ENCODE data around the gene DCAF16. TPM values are rescaled to one million over a fixed set of nuclear protein-coding genes. Genes with fewer than 3 reads are reported as not detected.

Gene DCAF16
- total RNA-seq, 2 donors from 2014 or later, result 15.4 to 21.2 TPM

DNA sequence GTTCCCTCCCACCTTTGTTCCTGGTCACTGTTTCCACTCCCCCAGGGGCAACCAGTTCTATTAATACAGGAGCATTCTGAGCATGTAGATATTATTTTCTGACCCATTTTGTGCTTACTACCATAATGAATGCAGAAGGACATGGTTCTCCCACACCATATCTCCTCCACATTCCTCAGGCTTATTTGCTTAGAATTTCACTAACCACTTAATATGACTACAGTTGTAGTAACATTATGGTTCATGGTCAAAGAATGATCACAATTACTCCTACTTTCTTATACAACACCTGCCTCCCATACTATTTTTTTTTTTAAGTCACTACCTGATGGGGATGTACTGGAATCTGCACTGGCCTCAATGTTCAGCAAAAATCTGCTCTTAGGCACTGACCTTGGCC, 21.6 kb downstream of the DCAF16 start:
- ATAC-seq (no peak), DNase-seq (no peak)
- intact Hi-C loops (cut with DNase I), result no loop called here

DNA sequence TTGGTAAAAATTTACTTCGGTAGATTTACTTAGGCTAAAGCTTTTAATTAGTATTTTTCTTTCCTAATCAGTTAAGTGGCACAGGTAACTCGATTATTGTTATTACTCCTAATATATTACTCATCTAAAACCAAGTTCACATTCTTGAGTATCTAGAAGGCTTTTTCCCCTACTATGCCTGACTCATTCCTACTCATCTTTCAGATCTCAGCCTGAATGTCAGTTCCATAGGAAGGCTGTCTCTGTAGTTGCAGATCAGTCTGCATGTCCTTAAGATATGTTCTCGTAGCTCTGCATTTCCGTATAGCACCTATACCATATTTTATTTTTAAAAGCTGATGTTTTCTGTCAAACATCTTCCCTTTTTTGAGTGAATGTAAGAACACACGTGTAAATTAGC, 23.2 kb downstream of the DCAF16 start:
- DNase-seq, result no peak
- ATAC-seq, result no peak
- intact Hi-C loops (cut with DNase I), result no loop called here

DNA sequence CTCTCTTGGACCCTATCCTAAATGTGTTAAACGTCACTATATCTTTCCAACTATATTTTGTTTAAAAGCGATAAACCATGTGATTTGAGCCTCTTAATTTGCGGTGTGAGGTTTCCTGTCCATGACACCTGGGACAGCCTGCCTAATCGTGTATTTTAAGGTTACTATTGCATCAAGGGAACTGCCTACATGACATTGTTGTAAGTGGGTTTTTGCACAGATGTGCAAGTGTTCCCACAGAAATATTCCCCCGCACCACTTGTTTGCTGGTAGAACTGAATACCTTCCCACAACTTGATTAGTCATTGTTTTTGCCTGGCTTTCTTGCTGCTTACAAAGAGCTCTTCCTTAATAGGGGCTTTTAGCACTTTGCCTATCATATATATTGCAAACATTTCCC, 24.0 kb downstream of the DCAF16 start:
- no peak for ATAC-seq
- intact Hi-C loops (cut with DNase I), result no loop called here
- no peak for DNase-seq

DNA sequence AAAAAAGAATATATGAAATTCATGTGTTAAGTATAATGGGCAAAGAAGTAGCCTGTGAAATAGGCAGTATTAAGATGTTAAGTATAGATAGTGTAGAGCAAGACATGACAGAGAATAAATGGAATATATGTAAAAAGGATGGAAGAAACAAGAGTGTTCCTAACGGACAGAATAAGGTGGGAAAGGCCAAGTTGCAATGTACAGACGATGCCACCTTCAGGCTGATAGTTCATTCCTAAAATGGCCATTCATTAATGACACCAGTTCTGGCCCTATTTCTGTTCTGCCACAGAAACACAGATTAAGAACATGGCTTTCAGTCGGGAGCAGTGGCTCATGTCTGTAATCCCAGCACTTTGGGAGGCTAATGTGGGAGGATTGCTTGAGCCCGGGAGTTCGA, 24.7 kb downstream of the DCAF16 start:
- ATAC-seq (no peak), DNase-seq (no peak)
- intact Hi-C loops (cut with DNase I), result no loop called here

DNA sequence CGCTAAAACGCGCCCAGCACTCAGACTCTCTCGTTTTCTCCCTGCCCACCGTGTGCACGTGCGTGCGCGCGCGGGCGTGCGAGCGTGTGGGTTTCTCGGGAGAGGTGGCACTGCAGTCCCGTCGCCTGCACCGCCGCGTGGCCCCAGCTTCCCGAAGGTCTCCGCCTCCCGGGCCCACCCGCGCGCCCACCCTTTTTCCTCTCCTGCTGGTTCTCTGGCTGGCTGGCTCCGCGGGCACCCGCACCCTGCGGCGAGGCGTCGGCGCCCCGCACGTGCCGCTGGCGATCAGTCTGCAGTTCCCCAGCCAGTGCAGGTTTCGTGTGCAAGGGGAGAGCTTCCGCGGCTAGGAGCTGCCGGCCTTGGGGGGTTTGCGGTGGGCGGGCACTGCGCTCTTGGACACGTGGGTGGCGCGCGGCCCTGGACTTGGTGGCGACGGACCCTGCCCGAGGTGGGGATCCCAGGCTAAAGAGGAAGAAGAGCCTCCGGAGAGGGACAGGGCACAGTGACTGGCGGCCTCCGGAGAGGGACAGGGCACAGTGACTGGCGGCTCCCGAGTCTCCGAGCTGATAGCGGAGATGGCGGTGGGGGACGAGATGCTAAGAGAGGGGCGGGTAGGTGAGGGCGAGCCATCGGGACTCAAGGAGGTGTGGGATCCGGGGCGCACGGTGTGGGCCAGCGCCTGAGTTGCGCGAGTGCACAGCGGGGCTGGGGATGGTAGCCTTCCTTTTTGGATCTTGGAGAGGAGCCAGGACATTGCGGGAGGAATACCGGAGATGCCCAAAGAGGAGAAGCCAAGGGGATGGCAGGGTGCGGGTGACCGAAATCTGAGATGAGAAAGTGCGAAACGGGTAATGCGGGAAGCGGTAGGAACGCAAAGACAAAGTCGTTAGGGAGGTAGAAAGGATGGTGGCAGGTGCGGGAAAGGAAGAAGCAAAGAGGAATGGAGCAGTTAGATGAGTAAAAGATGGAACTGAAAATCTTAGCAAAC, 29.0 kb downstream of the DCAF16 start, which contains the start of gene FAM184B:
FAM184B (minus strand) TSS at position 322 of the 988 bp plus-strand sequence. CDS start 322 bp downstream, outside the sequence.
- intact Hi-C loops (cut with DNase I), result no loop called here
- peak; percentile 59 to 68 for ATAC-seq

DNA sequence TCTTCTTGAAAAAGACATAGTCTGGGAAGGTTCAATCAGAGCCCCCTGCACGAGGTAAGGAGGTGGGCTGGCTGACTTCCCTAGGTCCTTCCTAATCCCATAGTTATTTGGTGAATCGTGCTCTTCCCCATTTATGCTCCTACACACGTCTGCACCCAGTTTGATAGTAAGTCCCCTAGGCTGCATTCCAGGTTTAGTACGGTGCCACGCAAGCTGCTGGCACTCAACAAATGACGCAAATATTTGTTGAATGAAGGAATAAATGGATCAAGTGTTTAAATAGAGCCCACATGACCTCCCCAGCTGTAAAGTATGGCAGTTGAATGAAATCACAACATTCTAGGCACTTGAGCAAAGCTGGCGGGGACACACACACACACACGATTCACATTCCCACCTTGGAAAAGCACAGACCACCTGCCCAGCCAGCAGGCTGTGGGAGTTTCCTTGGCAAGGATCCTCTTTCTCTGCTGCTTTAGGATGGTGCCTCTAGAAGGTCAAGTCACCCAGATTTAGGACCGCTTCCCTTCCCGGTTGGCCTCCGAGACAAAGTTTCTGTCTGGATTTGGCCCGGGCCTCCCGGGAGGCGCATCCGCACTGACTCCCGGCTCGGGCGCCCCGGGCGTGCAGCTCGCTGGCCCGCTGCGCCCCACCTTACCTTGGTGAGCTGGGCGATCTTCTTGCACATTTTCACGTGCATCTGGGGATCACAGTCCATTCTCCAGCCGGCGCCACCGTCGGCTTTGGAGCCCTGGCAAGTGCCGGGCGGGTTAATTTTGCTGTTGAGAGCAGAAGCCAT, 29.9 kb downstream of the DCAF16 start:
- peak in 1 of 2 donors; percentile 27 for ATAC-seq

More for the DNA sequence above, 29.0 kb downstream of the DCAF16 start, which contains the start of gene FAM184B:
- DNase-seq, result no peak

DNA sequence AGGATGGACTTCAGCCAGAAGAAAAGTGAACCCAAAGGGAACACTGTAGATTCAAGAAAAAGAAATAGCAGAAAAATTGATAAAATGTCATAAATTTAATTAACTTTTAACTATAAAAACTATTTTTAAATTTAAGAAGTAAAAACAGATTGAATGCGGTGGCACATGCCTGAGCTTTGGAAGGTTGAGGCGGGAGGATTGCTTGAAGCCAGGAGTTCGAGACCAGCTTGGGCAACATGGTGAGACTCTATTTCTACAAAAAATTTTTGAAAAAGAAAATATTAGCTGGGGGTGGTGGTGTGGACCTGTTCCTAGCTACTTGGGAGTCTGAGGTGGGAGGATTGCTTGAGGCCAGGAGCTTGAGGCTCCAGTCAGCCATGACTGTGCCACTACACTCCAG, 32.1 kb downstream of the DCAF16 start:
- intact Hi-C loops (cut with DNase I), result no loop called here
- no peak for DNase-seq
- ATAC-seq, result no peak

More for the DNA sequence above, 29.9 kb downstream of the DCAF16 start:
- no peak for DNase-seq
- intact Hi-C loops (cut with DNase I), result no loop called here

DNA sequence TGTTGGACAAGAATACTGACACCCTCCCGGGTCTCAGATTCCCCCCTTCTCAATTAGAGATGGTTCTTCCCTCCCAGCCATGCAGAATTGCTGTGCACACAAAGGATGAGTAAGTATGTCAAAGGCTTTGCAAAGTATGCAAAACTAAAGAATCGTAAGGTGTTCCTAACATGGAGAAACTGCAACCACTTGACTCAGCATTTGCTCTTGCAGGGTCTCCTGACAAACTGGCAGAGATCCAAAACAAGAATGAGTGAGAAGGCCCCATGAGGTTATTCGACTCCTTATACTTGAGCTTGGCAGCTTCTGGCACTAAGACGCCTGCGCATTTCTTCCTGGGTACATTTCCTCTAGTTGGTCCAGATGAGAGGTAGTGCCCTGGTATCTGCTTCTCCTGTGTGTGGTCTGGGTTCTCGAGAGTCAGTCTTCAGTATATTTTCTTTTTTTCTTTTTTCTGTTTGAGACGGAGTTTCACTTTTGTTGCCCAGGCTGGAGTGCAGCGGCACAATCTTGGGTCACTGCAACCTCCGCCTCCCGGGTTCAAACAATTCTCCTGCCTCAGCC, 37.3 kb downstream of the DCAF16 start:
- ATAC-seq (no peak), DNase-seq (no peak)
- intact Hi-C loops (cut with DNase I), result no loop called here

DNA sequence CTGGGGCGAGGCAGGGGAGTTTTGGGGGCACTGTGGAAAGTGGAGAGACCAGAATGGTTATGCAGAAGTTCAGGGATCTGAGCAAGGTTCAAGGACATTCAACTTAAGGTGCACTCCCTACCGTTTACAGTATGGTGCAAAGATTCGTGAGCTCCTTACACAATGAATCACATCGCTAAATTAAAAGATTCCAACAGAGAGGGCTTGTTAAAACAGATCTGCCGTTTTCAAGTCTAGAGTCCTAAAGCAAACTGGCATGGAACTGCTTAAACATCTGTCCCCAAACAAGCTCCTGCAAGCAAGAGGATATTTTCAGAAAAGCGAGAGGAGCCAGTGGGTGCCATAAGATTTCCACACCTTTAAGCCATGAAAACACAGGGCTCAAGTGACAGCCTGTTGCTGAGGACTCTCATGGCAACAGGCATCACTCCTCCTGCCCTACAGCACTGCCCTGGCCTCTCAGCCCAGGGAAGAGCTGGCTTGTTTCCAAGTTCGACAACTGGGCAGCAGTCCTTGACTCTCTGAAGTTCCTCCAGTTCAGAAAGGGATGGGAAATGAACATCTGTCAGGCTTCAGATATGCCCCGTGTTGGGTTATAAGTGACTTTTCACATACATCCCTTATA, 39.2 kb downstream of the DCAF16 start:
- ATAC-seq, result no peak

DNA sequence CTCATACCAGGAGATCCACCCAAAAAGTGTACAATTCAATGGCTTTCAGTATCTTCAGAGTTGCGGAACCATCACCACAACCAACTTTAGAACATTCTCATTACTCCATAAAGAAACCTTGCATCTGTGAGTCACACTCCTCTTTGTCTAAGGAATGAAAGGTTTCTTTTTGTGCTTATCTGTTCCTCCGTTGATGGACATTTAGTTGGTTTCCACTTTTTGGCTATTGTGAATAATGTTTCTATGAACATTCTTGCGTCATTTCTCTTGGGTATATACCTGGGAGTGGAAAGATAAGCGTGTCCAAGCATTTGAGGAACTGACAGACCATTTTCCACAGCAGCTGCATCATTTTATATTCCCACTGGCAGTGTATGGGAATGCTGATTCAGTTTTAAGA, 39.7 kb downstream of the DCAF16 start:
- ATAC-seq (no peak), DNase-seq (no peak)
- intact Hi-C loops (cut with DNase I), result no loop called here

More for the DNA sequence above, 39.2 kb downstream of the DCAF16 start:
- intact Hi-C loops (cut with DNase I), result no loop called here
- no peak for DNase-seq

DNA sequence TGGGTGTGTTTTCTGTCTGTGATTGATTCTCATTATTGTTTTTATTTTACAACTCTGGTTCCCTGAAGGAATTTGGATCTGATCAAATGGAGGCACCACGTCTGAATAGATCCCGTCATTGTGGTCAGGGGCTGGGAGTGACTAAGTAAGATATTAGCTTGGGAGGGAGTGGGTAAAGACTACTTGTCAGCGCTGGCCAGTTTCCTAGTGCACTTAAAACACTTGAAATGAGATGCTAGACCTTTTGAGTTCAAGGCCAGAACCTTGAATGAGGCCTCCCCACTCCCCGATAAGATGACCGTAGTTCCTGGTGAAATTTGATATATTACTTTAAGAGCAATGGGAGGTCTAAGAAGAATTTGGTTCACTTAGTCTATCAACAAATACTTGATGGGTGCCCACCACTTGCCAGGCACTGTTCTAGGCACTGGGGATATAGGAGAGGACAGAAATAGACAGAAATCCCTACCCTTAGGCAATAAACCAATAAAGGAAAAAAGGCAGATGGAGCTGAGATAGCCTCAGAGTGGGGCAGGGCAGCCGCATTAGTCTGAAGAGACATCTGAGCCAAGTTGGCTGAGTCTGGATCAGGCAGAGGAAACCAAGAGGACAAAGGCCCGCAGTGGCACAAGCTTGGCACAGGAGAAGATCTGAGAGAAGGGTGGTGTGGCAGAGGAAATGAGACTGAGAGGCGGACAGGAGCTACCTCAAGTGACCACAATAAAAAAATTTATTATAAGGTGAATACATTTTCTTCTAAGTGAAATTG, 41.0 kb downstream of the DCAF16 start:
- DNase-seq (no peak), ATAC-seq (no peak)
- intact Hi-C loops (cut with DNase I), result no loop called here

DNA sequence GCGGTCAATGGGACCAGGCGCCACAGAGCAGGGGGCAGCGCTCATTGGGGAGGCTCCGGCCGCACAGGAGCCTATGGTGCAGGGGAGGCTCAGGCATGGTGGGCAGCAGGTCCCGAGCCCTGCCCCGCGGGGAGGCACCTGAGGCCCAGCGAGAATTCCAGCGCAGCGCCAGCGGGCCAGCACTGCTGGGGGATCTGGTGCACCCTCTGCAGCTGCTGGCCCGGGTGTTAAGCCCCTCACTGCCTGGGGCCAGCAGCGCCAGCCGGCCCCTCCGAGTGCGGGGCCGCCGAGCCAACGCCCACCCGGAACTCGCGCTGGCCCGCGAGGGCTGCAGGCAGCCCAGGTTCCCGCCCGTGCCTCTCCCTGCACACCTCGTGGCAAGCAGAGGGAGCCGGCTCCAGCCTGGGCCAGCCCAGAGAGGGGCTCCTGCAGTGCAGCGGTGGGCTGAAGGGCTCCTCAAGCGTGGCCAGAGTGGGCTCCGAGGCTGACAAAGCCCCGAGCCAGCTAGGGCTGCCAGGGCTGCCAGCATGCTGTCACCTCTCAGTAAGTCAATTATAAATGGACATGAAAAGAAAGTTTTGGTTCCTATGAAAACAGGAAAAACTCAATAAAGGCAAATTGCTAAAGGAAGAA, 43.6 kb downstream of the DCAF16 start:
- ATAC-seq, result no peak
- intact Hi-C loops (cut with DNase I), result no loop called here
- DNase-seq, result no peak

DNA sequence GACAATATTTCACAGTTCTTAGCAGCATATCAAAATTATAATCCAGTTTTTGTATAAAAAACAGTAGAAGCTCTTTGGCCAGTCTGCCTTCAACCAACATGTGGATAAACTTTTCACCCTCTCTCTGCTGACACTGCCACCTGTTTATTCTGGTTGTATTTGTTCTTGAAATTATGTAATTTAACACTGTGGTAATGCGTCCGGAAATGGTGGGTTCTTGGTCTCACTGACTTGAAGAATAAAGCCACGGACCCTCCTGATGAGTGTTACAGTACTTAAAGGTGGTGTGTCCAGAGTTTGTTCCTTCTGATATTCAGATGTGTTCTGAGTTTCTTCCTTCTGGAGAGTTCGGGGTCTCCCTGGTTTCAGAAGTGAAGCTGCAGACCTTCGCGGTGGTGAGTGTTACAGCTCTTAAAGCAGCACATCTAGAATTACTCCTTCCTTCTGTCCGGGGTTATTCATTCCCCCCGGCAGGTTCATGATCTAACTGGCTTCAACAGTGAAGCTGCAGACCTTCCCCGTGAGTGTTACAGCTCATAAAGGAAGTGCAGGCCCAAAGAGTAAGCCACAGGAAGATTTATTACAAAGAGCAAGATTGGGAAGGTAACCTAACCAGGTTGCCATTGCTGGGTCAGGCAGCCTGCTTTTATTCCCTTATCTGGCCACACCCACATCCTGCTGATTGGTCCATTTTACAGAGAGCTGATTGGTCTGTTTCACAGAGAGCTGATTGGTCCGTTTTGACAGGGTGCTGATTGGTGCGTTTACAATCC, 44.9 kb downstream of the DCAF16 start:
- ATAC-seq, result no peak
- intact Hi-C loops (cut with DNase I), result no loop called here
- DNase-seq, result no peak

DNA sequence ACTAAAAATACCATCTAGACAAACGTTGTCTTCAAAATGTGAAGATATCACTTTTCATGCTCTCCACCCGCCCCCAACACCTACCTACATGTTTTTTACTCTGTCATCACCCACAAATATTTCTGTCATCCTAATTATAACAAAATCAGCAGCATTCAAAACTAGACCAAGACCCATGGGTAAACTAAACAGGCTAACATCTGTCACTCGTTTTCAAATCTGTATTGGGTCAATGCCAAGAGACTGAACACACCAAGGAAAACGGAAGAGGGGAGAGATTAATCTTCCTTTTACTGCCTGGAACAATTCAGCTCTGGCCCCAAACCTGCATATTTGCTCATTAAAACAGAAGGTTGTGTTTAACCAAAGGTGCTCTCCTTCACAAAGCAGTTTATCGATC, 46.6 kb downstream of the DCAF16 start:
- intact Hi-C loops (cut with DNase I), result no loop called here
- DNase-seq, result no peak
- ATAC-seq, result no peak

DNA sequence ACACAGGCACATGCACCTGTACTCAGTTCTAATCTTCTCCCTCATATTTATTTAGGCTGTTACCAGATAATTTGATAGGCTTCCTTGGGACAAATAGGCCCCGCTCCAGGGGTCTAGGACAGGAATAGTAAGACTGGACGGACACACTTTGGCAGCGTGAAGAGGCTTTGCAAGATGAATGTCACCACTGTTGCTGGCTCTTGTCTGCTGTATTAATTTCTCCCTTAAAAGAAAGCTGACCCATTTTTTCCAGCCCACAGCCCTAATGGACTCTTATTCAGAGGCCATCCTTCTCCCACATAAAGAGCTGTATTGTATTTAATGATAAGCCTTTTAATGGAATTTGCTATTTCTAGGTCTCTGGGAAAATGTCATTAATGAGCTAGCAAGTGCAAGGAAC, 47.1 kb downstream of the DCAF16 start:
- intact Hi-C loops (cut with DNase I), result no loop called here
- ATAC-seq (no peak), DNase-seq (no peak)

DNA sequence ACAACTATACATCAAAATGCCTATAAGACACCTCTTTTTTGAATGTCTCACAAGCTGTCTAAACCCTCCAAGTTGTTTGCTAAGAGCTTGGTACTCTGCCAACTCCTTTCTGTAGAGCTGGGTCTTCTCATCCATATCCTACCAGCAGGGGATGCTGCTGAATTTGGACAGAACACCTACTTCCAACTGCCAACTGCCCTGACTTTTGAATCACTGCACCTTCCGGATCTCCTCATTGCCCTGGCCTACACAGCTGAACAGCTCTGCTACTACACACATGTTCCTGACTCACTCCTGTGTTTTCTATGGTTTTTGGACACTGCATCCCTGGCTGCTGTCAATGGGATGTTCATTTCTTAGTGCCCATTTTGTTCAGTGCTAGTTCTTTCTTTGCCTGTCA, 47.8 kb downstream of the DCAF16 start:
- intact Hi-C loops (cut with DNase I), result no loop called here
- ATAC-seq (no peak), DNase-seq (no peak)

DNA sequence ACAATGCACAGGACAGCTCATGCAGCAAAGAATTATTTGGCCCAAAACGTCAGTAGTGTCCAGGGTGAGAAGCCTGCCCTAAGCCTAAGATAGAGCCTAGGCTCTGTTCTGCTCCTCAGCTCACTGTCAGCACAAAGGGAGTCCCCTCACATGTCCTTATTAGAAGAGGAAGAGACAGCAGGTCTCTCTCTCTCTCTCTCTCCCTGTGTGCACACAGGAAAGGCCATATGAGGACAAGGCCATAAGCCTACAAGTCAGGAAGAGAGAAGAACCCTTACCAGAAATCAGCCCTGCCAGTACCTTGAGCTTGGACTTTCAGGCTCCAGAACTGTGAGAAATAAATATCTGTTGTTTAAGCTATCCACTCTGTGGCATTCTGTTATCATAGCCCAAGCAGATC, 49.5 kb downstream of the DCAF16 start:
- intact Hi-C loops (cut with DNase I), result no loop called here
- DNase-seq (no peak), ATAC-seq (no peak)

All from left cardiac atrium (tissue), 4 donors.